ENCODE measurements around the gene OR52K2.
"Not testable (repeated sequence)": the region's sequence is repeated elsewhere in the genome, so short reads cannot be mapped to it uniquely, and the experiment has no call there.

Gene OR52K2

DNA sequence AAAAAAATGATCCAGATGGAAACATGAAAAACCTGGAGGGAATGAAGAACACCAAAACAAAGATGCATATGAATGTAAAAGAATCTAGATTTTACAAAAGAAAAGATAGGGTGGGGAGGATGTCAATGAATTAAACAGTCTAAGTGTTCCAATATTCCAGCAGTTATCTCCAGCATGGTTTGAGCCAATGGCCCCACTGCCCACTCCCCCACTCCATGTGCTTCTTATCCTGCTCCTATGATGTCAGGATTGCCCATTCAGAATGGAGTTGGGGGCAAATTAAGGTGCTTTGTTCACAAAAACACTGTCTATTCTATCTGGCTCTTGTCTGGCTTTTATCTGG lies 32.1 kb downstream of the OR52K2 start:
- no peak for DNase-seq

DNA sequence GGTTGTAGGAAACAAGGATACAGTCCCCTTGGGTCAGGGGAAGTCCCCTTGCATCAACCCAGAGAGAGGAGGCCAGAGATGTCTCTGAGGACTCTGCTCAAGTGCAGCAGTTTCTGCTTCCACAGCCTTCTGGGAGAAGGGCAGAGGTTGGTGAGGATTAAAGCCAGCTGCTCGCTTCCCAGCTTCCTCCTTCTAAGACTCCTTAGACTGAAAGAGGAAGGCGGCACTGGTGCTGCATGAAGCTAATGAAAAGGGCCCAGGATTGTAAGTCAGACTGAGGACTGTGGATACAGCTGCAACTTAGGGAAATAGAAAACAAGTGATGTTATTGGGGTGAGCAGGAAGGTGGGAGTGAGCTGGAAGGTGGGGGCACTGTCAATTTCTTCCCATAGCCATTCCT lies 33.4 kb downstream of the OR52K2 start, which contains the start of gene OR52K1:
OR52K1 (plus strand) TSS at position 202 of the 400 bp plus-strand sequence. CDS start 6,255 bp downstream, outside the sequence.
- no peak for DNase-seq

DNA sequence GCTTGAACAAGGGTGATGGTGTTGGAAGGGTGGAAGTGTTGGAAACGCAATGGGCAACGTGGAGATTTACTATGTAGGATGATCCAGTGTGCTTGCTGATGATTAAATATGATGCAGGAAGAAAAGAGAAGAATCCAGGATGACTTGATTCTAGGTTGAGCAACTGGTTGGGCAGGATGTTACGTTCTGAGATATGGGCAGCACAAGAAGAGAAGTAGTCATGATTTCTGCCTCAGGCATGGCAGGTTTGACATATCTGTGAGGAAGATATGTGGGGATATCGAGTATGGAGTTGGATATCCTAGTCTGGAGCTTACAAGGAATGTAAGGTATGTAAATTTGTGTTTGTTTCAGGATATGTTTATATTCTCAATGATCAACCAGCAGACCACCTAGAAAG lies 35.2 kb downstream of the OR52K2 start:
- DNase-seq: no peak

DNA sequence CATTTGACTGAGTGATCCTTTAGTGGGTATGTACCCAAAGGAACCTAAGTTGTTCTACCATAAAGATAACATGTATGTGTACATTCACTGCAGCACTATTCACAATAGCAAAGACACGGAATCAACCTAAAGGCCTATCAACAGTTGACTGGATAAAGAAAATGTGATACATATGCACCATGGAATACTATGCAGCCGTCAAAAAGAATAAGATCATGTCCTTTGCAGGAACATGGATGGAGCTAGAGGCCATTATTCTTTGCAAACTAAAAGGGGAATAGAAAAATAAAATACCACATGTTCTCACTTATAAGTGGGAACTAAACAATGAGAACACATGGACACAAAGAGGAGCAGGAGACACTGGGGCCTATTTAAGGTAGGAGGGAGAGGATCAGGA lies 42.3 kb downstream of the OR52K2 start:
- not testable (repeated sequence) for DNase-seq

DNA sequence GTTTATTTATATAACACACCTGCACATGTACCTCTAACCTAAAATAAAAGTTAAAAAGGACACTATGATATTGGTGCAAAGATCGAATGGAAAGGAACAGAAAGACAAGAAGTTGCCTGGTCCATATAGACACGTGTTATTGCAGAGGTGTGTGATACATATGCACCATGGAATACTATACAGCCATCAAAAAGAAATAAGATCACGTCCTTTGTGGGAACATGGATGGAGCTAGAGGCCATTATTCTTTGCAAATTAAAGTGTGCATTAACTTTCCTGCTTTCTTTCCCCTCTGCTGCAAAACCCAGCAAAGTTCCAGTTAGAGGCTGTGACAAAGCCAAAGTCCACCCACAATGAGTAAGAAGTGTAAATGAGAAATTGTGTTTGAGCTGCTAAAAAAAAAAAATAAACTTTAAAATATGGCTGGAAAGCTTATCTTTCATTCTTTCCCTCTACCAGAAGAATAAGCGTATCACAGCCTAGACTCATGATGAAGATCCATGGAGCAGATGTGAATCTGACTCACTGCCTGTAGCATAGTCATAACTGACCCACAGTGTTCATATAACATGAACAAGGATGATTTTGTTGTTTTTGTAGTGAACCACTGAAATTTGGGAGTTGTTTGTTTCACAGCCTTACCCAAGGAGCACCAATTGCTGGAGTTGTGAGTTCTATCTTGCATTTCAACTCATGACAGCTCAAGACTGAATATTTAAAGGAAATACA lies 42.9 kb downstream of the OR52K2 start:
- no peak for DNase-seq

DNA sequence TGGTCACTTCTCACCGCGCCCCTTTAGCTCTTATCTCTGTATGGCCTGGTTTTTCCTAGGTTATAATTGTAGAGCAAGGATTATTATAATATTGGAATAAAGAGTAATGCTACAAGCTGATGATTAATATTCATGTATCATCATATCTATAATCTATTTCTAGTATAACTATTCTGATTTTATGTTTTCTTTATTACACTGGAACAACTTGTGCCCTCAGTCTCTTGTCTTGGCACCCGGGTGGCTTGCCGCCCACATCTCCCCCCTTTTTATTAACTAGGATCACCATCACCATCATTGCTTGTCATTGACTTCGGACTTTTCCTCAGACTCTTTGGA lies 44.4 kb downstream of the OR52K2 start:
- DNase-seq: no peak

DNA sequence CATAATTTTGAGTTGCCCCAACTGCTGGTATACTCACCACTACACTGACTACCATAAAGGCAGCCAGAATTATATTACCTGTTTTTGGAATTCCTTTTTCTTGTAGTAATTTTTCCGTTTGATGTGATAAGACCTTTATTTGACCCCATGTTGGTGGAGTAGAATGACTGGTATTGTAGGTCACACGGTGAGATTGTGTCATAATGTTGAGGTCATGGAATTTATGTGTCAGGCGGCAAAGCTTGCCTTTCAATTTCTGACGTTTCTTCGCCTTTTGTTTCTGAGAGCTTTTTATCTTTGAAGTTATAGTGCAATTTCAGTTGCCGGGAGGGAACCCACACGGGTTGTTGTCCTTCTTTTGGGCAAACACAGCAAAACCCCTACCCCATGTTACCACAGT lies 46.4 kb downstream of the OR52K2 start:
- DNase-seq: no peak

DNA sequence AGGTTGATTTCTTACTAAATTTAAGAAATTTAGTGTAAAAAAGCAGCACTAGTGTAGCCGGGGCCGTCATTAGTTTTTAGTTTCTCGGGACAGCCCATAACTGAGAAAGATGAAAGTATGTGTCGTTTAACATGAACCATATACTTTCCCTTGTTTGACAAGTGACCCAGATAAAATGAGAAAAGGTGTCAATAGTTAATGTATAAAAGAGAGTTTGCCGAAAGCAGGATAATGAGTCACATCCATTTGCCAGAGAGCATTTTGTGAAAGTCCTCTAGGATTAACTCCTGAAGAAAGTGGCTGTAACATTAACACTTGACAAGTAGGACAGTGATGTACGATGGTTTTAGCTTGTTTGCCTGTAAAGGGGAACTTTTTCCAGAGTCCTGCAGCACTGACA lies 46.9 kb downstream of the OR52K2 start:
- DNase-seq: no peak

DNA sequence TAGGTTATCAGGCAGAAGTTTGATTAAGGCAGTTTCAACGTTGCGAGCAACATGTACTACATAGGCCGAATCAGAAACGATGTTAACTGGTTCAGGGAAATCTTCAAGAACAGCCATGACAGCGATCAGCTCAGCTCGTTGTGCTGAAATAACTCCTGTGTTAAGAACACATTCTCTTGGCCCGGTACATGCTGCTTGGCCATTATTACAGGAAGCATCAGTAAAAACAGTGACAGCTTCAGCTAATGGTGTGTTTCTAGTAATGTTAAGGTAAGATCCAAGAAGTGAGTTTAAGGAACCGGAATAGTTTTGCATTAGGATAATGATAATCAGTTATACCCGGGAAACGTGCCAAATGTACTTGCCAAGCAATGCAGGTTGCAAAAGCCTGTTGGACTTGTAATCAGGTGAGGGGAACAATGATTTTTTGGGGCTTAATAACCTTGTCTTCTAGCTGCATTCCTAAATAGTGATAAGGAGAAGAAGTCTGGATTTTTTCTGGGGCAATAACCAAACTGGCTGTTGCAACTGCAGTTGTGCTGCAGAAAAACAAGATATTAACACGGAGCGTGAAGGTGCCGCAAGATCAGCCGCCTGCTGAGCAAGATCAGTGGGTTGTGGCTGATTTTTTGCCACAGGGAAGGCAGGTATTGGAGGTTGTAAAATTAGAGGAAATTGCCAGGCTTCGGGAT lies 47.6 kb downstream of the OR52K2 start:
- DNase-seq: no peak
